HepG2 (cell line): ENCODE data around the gene COL5A1. TPM values are rescaled to one million over a fixed set of nuclear protein-coding genes. Genes with fewer than 3 reads are reported as not detected.

Experiments used
- KAT8 ChIP-seq: IDR thresholded peaks from 2 replicates; pipeline ENCODE4 v1.6.1; 2016; ENCODE audit warnings: missing genetic modification reagents, missing compliant biosample characterization
- ZFP82 ChIP-seq: sonication (generic); formaldehyde crosslinking; IDR thresholded peaks from 2 replicates; pipeline ENCODE4 v1.5.1; 2020; ENCODE audit warnings: mild to moderate bottlenecking, missing genetic modification reagents, borderline replicate concordance
- ZNF75D ChIP-seq: sonication (generic); formaldehyde crosslinking; IDR thresholded peaks from 2 replicates; pipeline ENCODE4 v1.8.1; 2023; ENCODE audit warnings: missing genetic modification reagents, mild to moderate bottlenecking, borderline replicate concordance
- polyA plus RNA-seq, 8 experiments: library from polyadenylated mRNA; depleted of rRNA in 3 of 8; stranded (reverse) in 7 of 8; unstranded in 1 of 8; fragments of >200 nt; fragmentation: Illumina TruSeq in 4 of 8; extraction: Trizol in 4 of 8; gene quantifications; 2 replicates each; pipeline versions ENCODE4 v1.2.1 to v1.2.3, GENCODE V29; 2011 to 2016; ENCODE audit warnings: low read depth in 4 of 8, missing spikeins in 1 of 8, mixed read lengths in 1 of 8; ENCODE audit not compliant: insufficient read depth in 1 of 8
- total RNA-seq, 5 experiments: library from RNA; depleted of rRNA; stranded (reverse); fragments of >200 nt; fragmentation: Illumina TruSeq; extraction: Trizol; gene quantifications; 2 replicates each; pipeline ENCODE4 v1.2.3, GENCODE V29; 2016; ENCODE audit warnings: low read depth in 1 of 5
- TF ChIP-seq, protein P1 (sequence below): sonication (generic); formaldehyde crosslinking; IDR thresholded peaks from 2 replicates; pipeline ENCODE4 v1.4.0; 2020; ENCODE audit warnings: mild to moderate bottlenecking, missing genetic modification reagents
- TF ChIP-seq, protein P2 (sequence below): sonication (generic); formaldehyde crosslinking; IDR thresholded peaks from 2 replicates; pipeline ENCODE4 v1.4.0; 2020; ENCODE audit warnings: missing genetic modification reagents

Gene COL5A1
- total and polyA plus RNA-seq, 2 of the 13 experiments (the other 11 are each of a cell fraction or from before 2014, with no cell fraction given): not detected

DNA sequence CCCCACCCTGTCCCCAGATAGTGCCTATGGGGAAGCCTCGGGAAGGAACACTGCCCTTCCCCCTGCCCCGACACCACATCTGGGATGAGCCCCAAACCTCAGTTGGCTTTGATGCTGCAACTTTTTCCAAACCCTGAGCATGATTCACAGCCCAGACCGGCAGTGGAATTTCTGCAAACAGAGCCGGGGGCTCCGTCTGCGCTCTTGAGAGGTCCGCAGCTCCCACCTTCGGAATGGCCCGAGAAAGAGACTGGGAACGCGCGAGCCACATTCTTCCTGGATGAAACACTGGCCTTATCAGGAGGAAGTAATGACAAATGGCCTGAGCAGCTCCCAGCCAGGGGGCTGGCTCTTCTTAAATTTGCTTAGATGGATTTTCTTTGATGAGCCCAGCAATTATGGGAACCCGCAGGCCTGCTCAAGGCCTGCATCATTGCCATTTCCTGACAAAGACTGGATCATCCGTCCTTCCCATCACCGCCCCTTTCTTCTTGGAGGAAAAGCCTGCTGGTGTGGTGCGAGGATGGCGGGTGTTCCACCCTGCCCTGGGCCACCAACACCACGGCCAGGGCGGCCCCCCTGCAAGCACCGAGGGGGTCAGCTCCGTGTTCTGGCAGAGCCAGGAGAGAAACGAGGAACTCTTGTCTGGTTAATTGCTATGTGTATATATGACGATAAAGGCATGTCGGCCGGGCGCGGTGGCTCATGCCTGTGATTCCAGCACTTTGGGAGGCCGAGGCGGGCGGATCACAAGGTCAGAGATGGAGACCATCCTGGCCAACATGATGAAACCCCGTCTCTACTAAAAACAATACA, 38.8 kb upstream of the COL5A1 start (continued):
- TF ChIP-seq, protein P1, sequence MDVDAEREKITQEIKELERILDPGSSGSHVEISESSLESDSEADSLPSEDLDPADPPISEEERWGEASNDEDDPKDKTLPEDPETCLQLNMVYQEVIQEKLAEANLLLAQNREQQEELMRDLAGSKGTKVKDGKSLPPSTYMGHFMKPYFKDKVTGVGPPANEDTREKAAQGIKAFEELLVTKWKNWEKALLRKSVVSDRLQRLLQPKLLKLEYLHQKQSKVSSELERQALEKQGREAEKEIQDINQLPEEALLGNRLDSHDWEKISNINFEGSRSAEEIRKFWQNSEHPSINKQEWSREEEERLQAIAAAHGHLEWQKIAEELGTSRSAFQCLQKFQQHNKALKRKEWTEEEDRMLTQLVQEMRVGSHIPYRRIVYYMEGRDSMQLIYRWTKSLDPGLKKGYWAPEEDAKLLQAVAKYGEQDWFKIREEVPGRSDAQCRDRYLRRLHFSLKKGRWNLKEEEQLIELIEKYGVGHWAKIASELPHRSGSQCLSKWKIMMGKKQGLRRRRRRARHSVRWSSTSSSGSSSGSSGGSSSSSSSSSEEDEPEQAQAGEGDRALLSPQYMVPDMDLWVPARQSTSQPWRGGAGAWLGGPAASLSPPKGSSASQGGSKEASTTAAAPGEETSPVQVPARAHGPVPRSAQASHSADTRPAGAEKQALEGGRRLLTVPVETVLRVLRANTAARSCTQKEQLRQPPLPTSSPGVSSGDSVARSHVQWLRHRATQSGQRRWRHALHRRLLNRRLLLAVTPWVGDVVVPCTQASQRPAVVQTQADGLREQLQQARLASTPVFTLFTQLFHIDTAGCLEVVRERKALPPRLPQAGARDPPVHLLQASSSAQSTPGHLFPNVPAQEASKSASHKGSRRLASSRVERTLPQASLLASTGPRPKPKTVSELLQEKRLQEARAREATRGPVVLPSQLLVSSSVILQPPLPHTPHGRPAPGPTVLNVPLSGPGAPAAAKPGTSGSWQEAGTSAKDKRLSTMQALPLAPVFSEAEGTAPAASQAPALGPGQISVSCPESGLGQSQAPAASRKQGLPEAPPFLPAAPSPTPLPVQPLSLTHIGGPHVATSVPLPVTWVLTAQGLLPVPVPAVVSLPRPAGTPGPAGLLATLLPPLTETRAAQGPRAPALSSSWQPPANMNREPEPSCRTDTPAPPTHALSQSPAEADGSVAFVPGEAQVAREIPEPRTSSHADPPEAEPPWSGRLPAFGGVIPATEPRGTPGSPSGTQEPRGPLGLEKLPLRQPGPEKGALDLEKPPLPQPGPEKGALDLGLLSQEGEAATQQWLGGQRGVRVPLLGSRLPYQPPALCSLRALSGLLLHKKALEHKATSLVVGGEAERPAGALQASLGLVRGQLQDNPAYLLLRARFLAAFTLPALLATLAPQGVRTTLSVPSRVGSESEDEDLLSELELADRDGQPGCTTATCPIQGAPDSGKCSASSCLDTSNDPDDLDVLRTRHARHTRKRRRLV: no peak
- no peak for TF ChIP-seq ZFP82 (CRISPR knock-in tag)
- TF ChIP-seq KAT8 (CRISPR knock-in tag): no peak
- no peak for TF ChIP-seq ZNF75D (CRISPR knock-in tag)
- TF ChIP-seq, protein P2, sequence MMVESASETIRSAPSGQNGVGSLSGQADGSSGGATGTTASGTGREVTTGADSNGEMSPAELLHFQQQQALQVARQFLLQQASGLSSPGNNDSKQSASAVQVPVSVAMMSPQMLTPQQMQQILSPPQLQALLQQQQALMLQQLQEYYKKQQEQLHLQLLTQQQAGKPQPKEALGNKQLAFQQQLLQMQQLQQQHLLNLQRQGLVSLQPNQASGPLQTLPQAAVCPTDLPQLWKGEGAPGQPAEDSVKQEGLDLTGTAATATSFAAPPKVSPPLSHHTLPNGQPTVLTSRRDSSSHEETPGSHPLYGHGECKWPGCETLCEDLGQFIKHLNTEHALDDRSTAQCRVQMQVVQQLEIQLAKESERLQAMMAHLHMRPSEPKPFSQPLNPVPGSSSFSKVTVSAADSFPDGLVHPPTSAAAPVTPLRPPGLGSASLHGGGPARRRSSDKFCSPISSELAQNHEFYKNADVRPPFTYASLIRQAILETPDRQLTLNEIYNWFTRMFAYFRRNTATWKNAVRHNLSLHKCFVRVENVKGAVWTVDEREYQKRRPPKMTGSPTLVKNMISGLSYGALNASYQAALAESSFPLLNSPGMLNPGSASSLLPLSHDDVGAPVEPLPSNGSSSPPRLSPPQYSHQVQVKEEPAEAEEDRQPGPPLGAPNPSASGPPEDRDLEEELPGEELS: no peak
